Adrenal gland (tissue), 5 donors: Measurements from ENCODE around the gene HTR5A.

Source experiments
- POLR2A ChIP-seq, 2 donors: fragments of 450-650 bp; IDR thresholded peaks; one replicate each; pipeline ENCODE4 v1.6.1; 2017; ENCODE audit warnings: antibody characterized with exemption in 2 of 2, mild to moderate bottlenecking in 2 of 2, moderate library complexity in 1 of 2
- TF ChIP-seq, protein P1 (sequence below), 6 experiments: fragments of 450-650 bp in 4 of 6; fragments of 200-600 bp in 2 of 6; sonication (generic) in 1 of 6; IDR thresholded peaks; 1 replicate in 5 of 6; 2 replicates in 1 of 6; pipeline versions ENCODE4 v1.5.1 to v1.8.0; 2016 to 2021; ENCODE audit warnings: antibody characterized with exemption in 6 of 6, mild to moderate bottlenecking in 2 of 6, moderate library complexity in 1 of 6
- donor health status: DM: no; HTN: no; CAD: no.

DNA sequence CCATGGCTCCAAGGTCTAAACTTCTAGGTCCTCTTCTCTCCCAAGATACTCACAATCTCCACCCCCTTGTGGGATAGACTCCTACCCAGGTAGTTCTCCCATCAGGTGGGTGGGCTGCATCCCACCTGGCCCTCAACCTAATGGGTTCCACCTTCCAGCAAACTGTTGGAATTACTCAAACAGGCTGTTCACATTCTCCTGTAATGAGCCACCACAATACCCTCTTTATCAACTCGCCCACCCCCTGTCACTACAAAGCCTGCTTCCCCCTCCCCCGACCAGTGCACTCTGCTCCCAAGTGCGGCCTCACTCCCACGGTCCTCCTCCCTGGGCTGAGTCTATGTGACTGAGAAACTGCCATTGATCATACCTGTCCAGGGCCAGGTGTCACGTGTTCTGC, 10.4 kb upstream of the HTR5A start:
- TF ChIP-seq, protein P1, sequence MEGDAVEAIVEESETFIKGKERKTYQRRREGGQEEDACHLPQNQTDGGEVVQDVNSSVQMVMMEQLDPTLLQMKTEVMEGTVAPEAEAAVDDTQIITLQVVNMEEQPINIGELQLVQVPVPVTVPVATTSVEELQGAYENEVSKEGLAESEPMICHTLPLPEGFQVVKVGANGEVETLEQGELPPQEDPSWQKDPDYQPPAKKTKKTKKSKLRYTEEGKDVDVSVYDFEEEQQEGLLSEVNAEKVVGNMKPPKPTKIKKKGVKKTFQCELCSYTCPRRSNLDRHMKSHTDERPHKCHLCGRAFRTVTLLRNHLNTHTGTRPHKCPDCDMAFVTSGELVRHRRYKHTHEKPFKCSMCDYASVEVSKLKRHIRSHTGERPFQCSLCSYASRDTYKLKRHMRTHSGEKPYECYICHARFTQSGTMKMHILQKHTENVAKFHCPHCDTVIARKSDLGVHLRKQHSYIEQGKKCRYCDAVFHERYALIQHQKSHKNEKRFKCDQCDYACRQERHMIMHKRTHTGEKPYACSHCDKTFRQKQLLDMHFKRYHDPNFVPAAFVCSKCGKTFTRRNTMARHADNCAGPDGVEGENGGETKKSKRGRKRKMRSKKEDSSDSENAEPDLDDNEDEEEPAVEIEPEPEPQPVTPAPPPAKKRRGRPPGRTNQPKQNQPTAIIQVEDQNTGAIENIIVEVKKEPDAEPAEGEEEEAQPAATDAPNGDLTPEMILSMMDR (IDR thresholded peaks at IDR 0.05): no peak
- TF ChIP-seq POLR2A (IDR thresholded peaks at IDR 0.05): no peak
